AG04450 (cell line): ENCODE data around the gene ORC5. TPM values are rescaled to one million over a fixed set of nuclear protein-coding genes. Genes with fewer than 3 reads are reported as not detected.

Experiments used
- CTCF ChIA-PET: fragments of 300-600, 350-600 bp; formaldehyde crosslinking; extraction: SDS; loops from one replicate; lab custom pipeline; 2022; ENCODE audit warnings: antibody characterized with exemption, inconsistent platforms; lab: Charles Lee
- POLR2A ChIA-PET: fragments of 350-600 bp; formaldehyde crosslinking; extraction: SDS; loops from one replicate; lab custom pipeline; 2021; ENCODE audit warnings: antibody characterized with exemption, inconsistent platforms; lab: Yijun Ruan, JAX
- DNase-seq: peaks from one replicate; pipeline ENCODE4 v3.0.0-alpha.2; 2011; ENCODE audit warnings: low read depth, low spot score
- H3K27ac ChIP-seq: one replicate; pipeline ENCODE4 v1.5.1; 2012; ENCODE audit warnings: low read depth, low read length, control low read depth
- H3K27me3 ChIP-seq: one replicate; pipeline ENCODE4 v1.6.0; 2012; ENCODE audit warnings: low read length; ENCODE audit not compliant: control insufficient read depth, insufficient read depth
- H3K4me3 ChIP-seq: 2 replicates; pipeline ENCODE4 v1.5.1; 2011; ENCODE audit warnings: mild to moderate bottlenecking, low read depth, low read length, control low read depth
- H3K9me3 ChIP-seq: 2 replicates; pipeline ENCODE4 v1.5.1; 2012; ENCODE audit warnings: low read length; ENCODE audit not compliant: control insufficient read depth, insufficient read depth
- CTCF ChIP-seq: IDR thresholded peaks from 2 replicates; pipeline ENCODE4 v1.5.1; 2011; ENCODE audit warnings: low read depth, low read length, control low read depth, inconsistent platforms
- polyA minus RNA-seq: library from RNA; depleted of rRNA, polyadenylated mRNA; stranded (reverse); fragments of >200 nt; gene quantifications from 2 replicates; pipeline ENCODE4 v1.2.3, GENCODE V29; 2011; rRNA and poly(A)+ RNA removed
- polyA plus RNA-seq: library from polyadenylated mRNA; depleted of rRNA; stranded (reverse); fragments of >200 nt; gene quantifications from 2 replicates; pipeline ENCODE4 v1.2.3, GENCODE V29; 2011; rRNA removed

ORC5 gene
- polyA plus RNA-seq (8.5 and 13.8 TPM in 2 replicates), polyA minus RNA-seq (6.6 and 10.3 TPM in 2 replicates)

GRCh38 chr7:104207731-104208420, at the start of gene ORC5:
ORC5 (minus strand) TSS chr7:104208013; CDS start chr7:104207904, 109 bp downstream.
- no peaks in the 10 kb centered on the region; the same call in 1 of the 2 replicates for H3K9me3 ChIP-seq
- ChIA-PET POLR2A (interaction anchor here (1.2 kb wide), 1 partner anchor 23 kb away, joined by 6 read pairs; no protein-coding TSS in a partner anchor), CTCF (interaction anchor here (1.2 to 2.9 kb wide), 3 partner anchors 24 to 60 kb away, joined by 3 to 8 read pairs (median 7); no protein-coding TSS in a partner anchor)
- H3K4me3 ChIP-seq: peak within 1 kb of the TSS; percentile 95
- DNase-seq: peak; percentile 44
- H3K27me3 ChIP-seq: no peaks in the 10 kb centered on the region
- H3K27ac ChIP-seq: peak within 1 kb of the TSS; percentile 65
- TF ChIP-seq CTCF: no peak

DNA sequence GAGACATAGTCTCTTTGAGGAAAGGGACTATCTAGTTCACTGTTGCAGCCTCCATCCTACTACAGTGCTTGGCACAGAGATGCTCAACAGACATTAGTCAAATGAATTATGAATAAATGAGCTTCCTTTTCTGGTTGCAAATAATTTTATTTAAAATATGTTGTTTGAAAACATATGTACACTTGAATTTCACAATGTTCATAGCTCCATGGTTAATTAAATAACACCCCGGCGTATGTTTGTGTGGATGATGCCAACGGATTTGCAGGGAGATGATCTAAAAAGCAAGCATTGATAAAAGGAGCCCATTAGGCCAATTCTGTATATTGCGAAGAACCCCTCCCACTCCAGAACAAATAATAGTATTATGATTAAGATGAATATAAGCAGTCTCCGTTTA, 47.8 kb upstream of the ORC5 start:
- POLR2A ChIA-PET: no interaction called here
- DNase-seq: no peak

DNA sequence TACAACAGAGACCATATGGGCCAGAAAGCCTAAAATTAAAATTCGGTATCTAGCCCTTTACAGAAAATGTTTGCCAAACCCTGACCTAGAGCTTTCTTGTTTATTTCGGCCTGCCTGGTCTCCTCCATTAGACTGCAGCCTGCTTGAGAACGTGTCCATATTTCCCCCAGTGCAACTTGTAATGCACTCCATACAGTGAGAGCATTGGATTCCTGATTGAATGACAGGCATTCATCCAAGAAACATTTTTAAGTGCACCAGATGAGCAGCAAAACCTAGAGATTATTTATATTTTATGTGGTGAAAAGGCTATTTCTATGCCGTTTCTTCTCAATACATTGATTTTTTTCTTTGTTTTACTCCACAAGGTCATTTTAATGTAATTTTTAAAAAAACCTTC, 47.4 kb upstream of the ORC5 start:
- no peak for DNase-seq
- H3K9me3 ChIP-seq: no peaks in the 10 kb centered on the region
- H3K27ac ChIP-seq: no peak overlapping the region
- POLR2A ChIA-PET: no interaction called here
- CTCF ChIA-PET: interaction anchor here (1.6 to 1.7 kb wide), 2 partner anchors 12 to 24 kb away, joined by 8 read pairs; no protein-coding TSS in a partner anchor
- H3K4me3 ChIP-seq: no peak overlapping the region
- no peaks in the 10 kb centered on the region for H3K27me3 ChIP-seq
- TF ChIP-seq CTCF: no peak

More for the DNA sequence above, 47.8 kb upstream of the ORC5 start:
- H3K9me3 ChIP-seq: no peaks in the 10 kb centered on the region
- no peak overlapping the region for H3K4me3 ChIP-seq
- no peaks in the 10 kb centered on the region for H3K27me3 ChIP-seq
- TF ChIP-seq CTCF: no peak
- CTCF ChIA-PET: interaction anchor here (1.6 to 1.7 kb wide), 2 partner anchors 12 to 24 kb away, joined by 8 read pairs; no protein-coding TSS in a partner anchor
- no peak overlapping the region for H3K27ac ChIP-seq

DNA sequence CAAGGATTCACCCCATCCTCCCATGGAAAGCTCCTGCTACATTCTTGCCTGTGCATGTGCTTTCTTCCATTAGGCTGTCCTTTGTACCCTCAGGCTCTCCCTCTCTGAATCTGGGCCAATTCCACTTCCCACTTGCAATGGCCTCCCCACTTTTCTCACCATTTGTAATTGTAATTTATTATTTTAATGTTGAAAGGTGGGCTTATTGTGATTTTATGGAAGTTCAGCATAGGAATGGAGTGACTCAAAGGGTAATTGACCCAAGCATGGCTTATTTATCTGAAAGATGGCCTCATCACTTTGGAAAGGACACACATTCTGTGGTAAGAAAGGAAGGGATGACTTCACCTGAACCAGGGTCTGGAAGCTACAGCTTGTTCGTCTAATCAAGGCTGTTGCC, 46.9 kb upstream of the ORC5 start:
- Histone ChIP-seq H3K27ac (no peak overlapping the region), H3K27me3 (no peaks in the 10 kb centered on the region), H3K9me3 (no peaks in the 10 kb centered on the region), H3K4me3 (no peak overlapping the region)
- ChIA-PET CTCF (interaction anchor here (0.7 to 1.7 kb wide), 2 partner anchors 13 to 23 kb away, joined by 3 to 8 read pairs; no protein-coding TSS in a partner anchor), POLR2A (no interaction called here)
- TF ChIP-seq CTCF: no peak
- no peak for DNase-seq
